Lower leg skin (tissue), 3 donors: ENCODE measurements around the gene DHRS7C.

Source experiments
- CTCF ChIP-seq, 3 donors: fragments of 450-650 bp; IDR thresholded peaks; one replicate each; pipeline ENCODE4 v1.5.1; 2016; ENCODE audit warnings: antibody characterized with exemption in 3 of 3, mild to moderate bottlenecking in 3 of 3, moderate library complexity in 2 of 3
- POLR2A ChIP-seq, 2 donors: fragments of 450-650 bp; IDR thresholded peaks; one replicate each; pipeline ENCODE4 v1.6.1; 2016 to 2017; ENCODE audit warnings: antibody characterized with exemption in 2 of 2, mild to moderate bottlenecking in 1 of 2, moderate library complexity in 1 of 2

DNA sequence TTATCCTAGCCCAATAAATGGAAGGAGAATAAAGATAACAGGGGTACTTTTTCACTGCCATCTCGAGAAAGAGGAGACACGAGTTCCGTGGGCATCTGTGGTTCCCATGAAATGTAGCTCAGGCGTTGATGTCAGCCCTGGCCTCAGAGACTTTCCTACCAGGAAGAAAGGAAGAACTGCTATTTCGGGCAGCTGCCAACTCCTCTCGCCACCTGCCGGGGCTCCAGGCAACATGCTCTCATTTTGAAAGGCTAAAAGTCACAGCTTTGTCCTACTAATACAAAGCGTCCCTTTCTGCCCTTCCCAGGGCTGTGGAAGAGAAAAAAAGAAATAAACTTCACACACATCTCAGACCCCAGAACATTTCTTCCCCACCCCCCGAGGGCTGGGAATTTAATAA is 65.8 kb downstream of the DHRS7C start:
- no peak for TF ChIP-seq CTCF (IDR thresholded peaks at IDR 0.05)
- TF ChIP-seq POLR2A (IDR thresholded peaks at IDR 0.05) = no peak
